AG04449 (cell line): ENCODE data around the gene SV2B.

ENCODE experiments used
- CTCF ChIA-PET: fragments of 350-600 bp; formaldehyde crosslinking; extraction: SDS; loops from one replicate; lab custom pipeline; 2021; ENCODE audit warnings: antibody characterized with exemption; lab: Yijun Ruan, JAX
- POLR2A ChIA-PET: fragments of 400-600, 350-600 bp; formaldehyde crosslinking; extraction: SDS; loops from one replicate; lab custom pipeline; 2020; ENCODE audit warnings: antibody characterized with exemption, inconsistent platforms; lab: Yijun Ruan, JAX
- DNase-seq: peaks from one replicate; pipeline ENCODE4 v3.0.0-alpha.2; 2010; ENCODE audit warnings: low read depth, low spot score
- H3K4me3 ChIP-seq: 2 replicates; pipeline ENCODE4 v1.5.1; 2011; ENCODE audit warnings: low read depth, mild to moderate bottlenecking, control low read depth, low read length
- CTCF ChIP-seq: IDR thresholded peaks from one replicate; pipeline ENCODE4 v1.5.1; 2011; ENCODE audit warnings: mild to moderate bottlenecking, moderate library complexity, low read length, control low read depth, inconsistent platforms; ENCODE audit not compliant: insufficient read depth; ENCODE audit errors: missing control alignments

Gene SV2B

GRCh38 chr15:91294344-91294743, 194.3 kb downstream of the SV2B start:
- TF ChIP-seq CTCF = no peak
- ChIA-PET POLR2A (no interaction called here), CTCF (interaction anchor here (1.1 to 2.6 kb wide), 2 partner anchors 8 to 22 kb away, joined by 4 to 14 read pairs; no protein-coding TSS in a partner anchor)
- H3K4me3 ChIP-seq = no peak overlapping the region
- DNase-seq = no peak

GRCh38 chr15:91294795-91295194, 194.7 kb downstream of the SV2B start:
- no peak overlapping the region for H3K4me3 ChIP-seq
- POLR2A ChIA-PET = no interaction called here
- no peak for TF ChIP-seq CTCF
- CTCF ChIA-PET = interaction anchor here (1.1 to 2.6 kb wide), 2 partner anchors 8 to 22 kb away, joined by 4 to 14 read pairs; no protein-coding TSS in a partner anchor
- no peak for DNase-seq

- H3K4me3 ChIP-seq = no peak overlapping the region
- ChIA-PET POLR2A (no interaction called here), CTCF (interaction anchor here (1.1 to 1.7 kb wide), 2 partner anchors 26 to 551 kb away, joined by 5 read pairs; no protein-coding TSS in a partner anchor)
- TF ChIP-seq CTCF = no peak
- no peak for DNase-seq
Measured at GRCh38 chr15:91298101-91298500, 198.0 kb downstream of the SV2B start.

- POLR2A ChIA-PET = no interaction called here
- no peak overlapping the region for H3K4me3 ChIP-seq
- CTCF ChIA-PET = interaction anchor here (0.6 to 5.6 kb wide), 34 partner anchors 9 to 799 kb away, joined by 3 to 62 read pairs (median 4); no protein-coding TSS in a partner anchor
- peak; percentile 60 for TF ChIP-seq CTCF
- DNase-seq = peak; percentile 9
Measured at GRCh38 chr15:91302588-91303439, 202.8 kb downstream of the SV2B start.

GRCh38 chr15:91304210-91304609, 204.2 kb downstream of the SV2B start:
- DNase-seq = no peak
- no peak for TF ChIP-seq CTCF
- CTCF ChIA-PET = interaction anchor here (1.0 to 5.6 kb wide), 8 partner anchors 8 to 778 kb away, joined by 3 to 62 read pairs (median 14); no protein-coding TSS in a partner anchor
- no peak overlapping the region for H3K4me3 ChIP-seq
- POLR2A ChIA-PET = no interaction called here

GRCh38 chr15:91304786-91305185, 204.7 kb downstream of the SV2B start:
- POLR2A ChIA-PET = no interaction called here
- TF ChIP-seq CTCF = no peak
- CTCF ChIA-PET = interaction anchor here (1.4 kb wide), 1 partner anchor 548 kb away, joined by 3 read pairs; no protein-coding TSS in a partner anchor
- no peak overlapping the region for H3K4me3 ChIP-seq
- no peak for DNase-seq
